Measurements from ENCODE around the gene G3BP1. TPM values are rescaled to one million over a fixed set of nuclear protein-coding genes. Genes with fewer than 3 reads are reported as not detected.

G3BP1 gene
- total and polyA plus RNA-seq, 2 donors (not counting 1 experiment from before 2014, with no cell fraction given), result 68.2 to 132 TPM

- peaks cover 35% of the 10 kb centered on the region for H3K4me1 ChIP-seq (ENCODE audit: control insufficient read depth, extremely low read depth, insufficient read depth, low read length)
- peak overlapping the region; percentile 93 for H3K27ac ChIP-seq (ENCODE audit: insufficient read depth, low read length)
- no peaks in the 10 kb centered on the region for H3K27me3 ChIP-seq (ENCODE audit: control insufficient read depth, insufficient read depth, low read length)
- peak; percentile 57 to 86 for DNase-seq (ENCODE audit: low read depth in 2 of 2)
- no peaks in the 10 kb centered on the region for H3K36me3 ChIP-seq (ENCODE audit: control insufficient read depth, insufficient read depth, low read length)
- no peaks in the 10 kb centered on the region for H3K9me3 ChIP-seq (ENCODE audit: control insufficient read depth, insufficient read depth, low read depth, low read length)
- peak overlapping the region; percentile 58 for H3K9ac ChIP-seq (ENCODE audit: insufficient read depth, low read length)
- no peak overlapping the region for H2AFZ ChIP-seq (ENCODE audit: low read length)
- TF ChIP-seq EZH2 (IDR thresholded peaks at IDR 0.05; ENCODE audit: low read length, missing control alignments) (no peak), CTCF (conservative IDR thresholded peaks at IDR 0.05 in 1 of 2, IDR thresholded peaks at IDR 0.05 in 1 of 2; ENCODE audit: low read depth in 1 of 2, low read length in 2 of 2) (no peak)
- no peaks in the 10 kb centered on the region for H3K79me2 ChIP-seq (ENCODE audit: control insufficient read depth, insufficient read depth, low read length)
- peak overlapping the region in 3 of 4 experiments; percentile 5 to 18 (median 8) for H3K4me3 ChIP-seq (replicated peaks in 1 of 4; ENCODE audit: control extremely low read depth in 1 of 4, insufficient read depth in 1 of 4, low read depth in 3 of 4, low read length in 4 of 4)
- H4K20me1 ChIP-seq (ENCODE audit: control insufficient read depth, extremely low read depth, insufficient read depth, low read length), result no peaks in the 10 kb centered on the region
- H3K4me2 ChIP-seq (ENCODE audit: extremely low read depth, insufficient read depth, low read length), result peak overlapping the region; percentile 84
Observed at GRCh38 chr5:151740958-151741373, 30.8 kb upstream of the G3BP1 start.

- no peak for TF ChIP-seq EZH2 (IDR thresholded peaks at IDR 0.05; ENCODE audit: low read length, missing control alignments)
- no peak for TF ChIP-seq CTCF (conservative IDR thresholded peaks at IDR 0.05 in 1 of 2, IDR thresholded peaks at IDR 0.05 in 1 of 2; ENCODE audit: low read depth in 1 of 2, low read length in 2 of 2)
- H3K4me1 ChIP-seq (ENCODE audit: control insufficient read depth, extremely low read depth, insufficient read depth, low read length), result peaks cover 35% of the 10 kb centered on the region
- H3K79me2 ChIP-seq (ENCODE audit: control insufficient read depth, insufficient read depth, low read length), result no peaks in the 10 kb centered on the region
- H3K27me3 ChIP-seq (ENCODE audit: control insufficient read depth, insufficient read depth, low read length), result no peaks in the 10 kb centered on the region
- no peaks in the 10 kb centered on the region for H4K20me1 ChIP-seq (ENCODE audit: control insufficient read depth, extremely low read depth, insufficient read depth, low read length)
- no peaks in the 10 kb centered on the region for H3K36me3 ChIP-seq (ENCODE audit: control insufficient read depth, insufficient read depth, low read length)
- H3K27ac ChIP-seq (ENCODE audit: insufficient read depth, low read length), result peak overlapping the region; percentile 93
- no peaks in the 10 kb centered on the region for H3K9me3 ChIP-seq (ENCODE audit: control insufficient read depth, insufficient read depth, low read depth, low read length)
- no peak overlapping the region for H2AFZ ChIP-seq (ENCODE audit: low read length)
- H3K4me3 ChIP-seq (replicated peaks in 1 of 4; ENCODE audit: control extremely low read depth in 1 of 4, insufficient read depth in 1 of 4, low read depth in 3 of 4, low read length in 4 of 4), result no peak overlapping the region
- DNase-seq (ENCODE audit: low read depth in 2 of 2), result peak; percentile 33 to 89
- no peak overlapping the region for H3K9ac ChIP-seq (ENCODE audit: insufficient read depth, low read length)
- peak overlapping the region; percentile 84 for H3K4me2 ChIP-seq (ENCODE audit: extremely low read depth, insufficient read depth, low read length)
Observed at GRCh38 chr5:151741678-151742423, 29.9 kb upstream of the G3BP1 start.

DNA sequence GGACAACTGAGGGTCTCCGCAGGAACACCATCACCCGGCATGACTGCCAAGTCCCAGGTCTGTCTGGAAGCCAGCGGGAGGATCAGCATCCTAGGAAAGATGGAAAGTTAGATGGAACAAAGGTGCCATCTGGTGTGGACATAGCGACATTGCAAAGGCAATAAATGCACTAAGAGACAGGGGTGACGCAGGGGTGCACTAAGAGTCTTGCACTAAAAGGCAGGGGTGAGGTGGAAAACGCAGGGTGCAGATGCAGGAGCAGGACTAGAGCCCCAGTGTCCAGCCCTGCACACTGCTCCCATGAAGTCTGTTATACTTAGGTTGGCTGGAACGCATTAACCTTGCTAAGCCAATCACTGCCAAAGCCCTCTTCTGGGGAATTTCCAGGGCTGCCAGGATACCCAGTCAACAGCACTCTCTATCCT, 28.9 kb upstream of the G3BP1 start:
- Histone ChIP-seq H4K20me1 (ENCODE audit: control insufficient read depth, extremely low read depth, insufficient read depth, low read length) (no peaks in the 10 kb centered on the region), H3K9me3 (ENCODE audit: control insufficient read depth, insufficient read depth, low read depth, low read length) (no peaks in the 10 kb centered on the region), H2AFZ (ENCODE audit: low read length) (no peak overlapping the region), H3K36me3 (ENCODE audit: control insufficient read depth, insufficient read depth, low read length) (no peaks in the 10 kb centered on the region), H3K4me1 (ENCODE audit: control insufficient read depth, extremely low read depth, insufficient read depth, low read length) (peaks cover 35% of the 10 kb centered on the region), H3K4me3 (replicated peaks in 1 of 4; ENCODE audit: control extremely low read depth in 1 of 4, insufficient read depth in 1 of 4, low read depth in 3 of 4, low read length in 4 of 4) (no peak overlapping the region), H3K27me3 (ENCODE audit: control insufficient read depth, insufficient read depth, low read length) (no peaks in the 10 kb centered on the region), H3K79me2 (ENCODE audit: control insufficient read depth, insufficient read depth, low read length) (no peaks in the 10 kb centered on the region), H3K4me2 (ENCODE audit: extremely low read depth, insufficient read depth, low read length) (no peak overlapping the region), H3K27ac (ENCODE audit: insufficient read depth, low read length) (peak overlapping the region; percentile 93), H3K9ac (ENCODE audit: insufficient read depth, low read length) (no peak overlapping the region)
- TF ChIP-seq CTCF (conservative IDR thresholded peaks at IDR 0.05 in 1 of 2, IDR thresholded peaks at IDR 0.05 in 1 of 2; ENCODE audit: low read depth in 1 of 2, low read length in 2 of 2) (peak; percentile 68 to 71), EZH2 (IDR thresholded peaks at IDR 0.05; ENCODE audit: low read length, missing control alignments) (no peak)
- DNase-seq (ENCODE audit: low read depth in 2 of 2), result peak; percentile 66 to 73
